Endothelial cell of hepatic sinusoid (primary cell): ENCODE measurements around the gene REXO4.
"Not testable (repeated sequence)": the region's sequence is repeated elsewhere in the genome, so short reads cannot be mapped to it uniquely, and the experiment has no call there.

Experiments
- in situ Hi-C: cut with HindIII; loops from 2 replicates; pipeline ENCODE4 v1.10.0; 2017; ENCODE audit warnings: low sequenced_read_pairs

Gene REXO4

DNA sequence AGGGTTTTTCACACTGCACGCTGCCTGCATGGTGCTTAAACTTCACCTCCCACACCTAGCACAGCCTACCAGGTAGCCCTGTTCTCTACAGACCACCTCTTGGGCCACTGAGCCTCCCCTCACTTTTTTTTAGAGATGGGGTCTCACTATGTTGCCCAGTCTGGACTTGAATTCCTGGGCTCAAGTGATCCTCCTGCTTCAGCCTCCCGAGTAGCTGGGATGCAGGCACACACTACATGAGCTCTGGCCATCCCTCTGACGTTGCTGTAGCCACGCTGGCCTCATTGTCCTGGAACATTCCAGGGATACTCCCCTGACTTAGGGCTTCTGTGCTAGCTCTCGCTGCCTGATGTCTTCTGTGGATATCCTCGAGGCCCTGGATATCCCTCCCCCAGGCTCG lies 34.8 kb upstream of the REXO4 start:
- in situ Hi-C loops: no loop called here

DNA sequence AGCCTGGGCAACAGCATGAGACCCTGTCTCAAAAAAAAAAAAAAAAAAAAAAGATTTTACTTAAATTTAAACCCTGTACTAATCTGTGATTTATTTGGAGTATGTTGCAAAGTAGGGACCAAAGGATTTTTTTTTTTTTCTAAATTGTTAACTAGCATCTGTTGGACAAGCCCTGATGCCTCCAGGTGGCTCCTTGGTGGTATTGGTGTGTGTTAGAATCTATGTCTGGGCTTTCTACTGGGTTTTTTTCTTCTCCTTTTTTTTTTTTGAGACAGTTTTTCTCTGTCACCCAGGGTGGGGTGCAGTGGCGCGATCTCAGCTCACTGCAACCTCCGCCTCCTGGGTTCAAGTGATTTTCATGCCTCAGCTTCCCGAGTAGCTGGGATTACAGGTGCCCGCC lies 34.1 kb upstream of the REXO4 start:
- in situ Hi-C loops: not testable (repeated sequence)

DNA sequence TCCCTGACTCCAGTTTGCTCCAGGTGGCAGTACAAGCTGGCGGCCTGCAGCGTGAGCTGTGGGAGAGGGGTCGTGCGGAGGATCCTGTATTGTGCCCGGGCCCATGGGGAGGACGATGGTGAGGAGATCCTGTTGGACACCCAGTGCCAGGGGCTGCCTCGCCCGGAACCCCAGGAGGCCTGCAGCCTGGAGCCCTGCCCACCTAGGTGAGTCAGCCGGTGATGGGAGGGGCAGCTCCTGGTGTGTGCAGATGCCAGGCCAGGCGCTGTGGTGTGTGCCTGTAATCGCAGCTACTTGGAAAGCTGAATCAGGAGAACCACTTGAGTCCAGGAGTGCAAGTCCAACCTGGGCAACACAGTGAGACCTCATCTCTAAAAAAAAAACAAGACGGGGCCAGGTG lies 31.9 kb upstream of the REXO4 start:
- in situ Hi-C loops: no loop called here

DNA sequence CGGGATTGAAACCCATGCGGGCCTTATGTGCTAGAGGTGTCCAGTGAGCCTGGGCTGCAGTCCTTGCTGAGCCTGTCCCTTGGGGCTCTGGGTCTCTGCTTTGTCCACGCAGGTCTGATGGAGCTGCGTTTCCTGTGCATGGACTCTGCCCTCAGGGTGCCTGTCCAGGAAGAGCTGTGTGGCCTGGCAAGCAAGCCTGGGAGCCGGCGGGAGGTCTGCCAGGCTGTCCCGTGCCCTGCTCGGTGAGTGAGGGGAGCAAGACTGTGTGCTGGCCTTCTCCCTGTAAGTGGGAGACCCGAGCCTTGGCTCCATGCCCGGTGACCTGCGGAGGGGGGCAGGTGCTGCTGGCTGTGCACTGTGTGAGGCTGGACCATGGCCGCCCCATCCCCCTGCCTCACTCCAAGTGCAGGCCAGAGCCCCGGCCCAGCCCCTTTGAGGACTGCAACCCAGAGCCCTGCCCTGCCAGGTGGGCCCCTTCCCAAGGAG lies 30.7 kb upstream of the REXO4 start:
- in situ Hi-C loops: no loop called here

DNA sequence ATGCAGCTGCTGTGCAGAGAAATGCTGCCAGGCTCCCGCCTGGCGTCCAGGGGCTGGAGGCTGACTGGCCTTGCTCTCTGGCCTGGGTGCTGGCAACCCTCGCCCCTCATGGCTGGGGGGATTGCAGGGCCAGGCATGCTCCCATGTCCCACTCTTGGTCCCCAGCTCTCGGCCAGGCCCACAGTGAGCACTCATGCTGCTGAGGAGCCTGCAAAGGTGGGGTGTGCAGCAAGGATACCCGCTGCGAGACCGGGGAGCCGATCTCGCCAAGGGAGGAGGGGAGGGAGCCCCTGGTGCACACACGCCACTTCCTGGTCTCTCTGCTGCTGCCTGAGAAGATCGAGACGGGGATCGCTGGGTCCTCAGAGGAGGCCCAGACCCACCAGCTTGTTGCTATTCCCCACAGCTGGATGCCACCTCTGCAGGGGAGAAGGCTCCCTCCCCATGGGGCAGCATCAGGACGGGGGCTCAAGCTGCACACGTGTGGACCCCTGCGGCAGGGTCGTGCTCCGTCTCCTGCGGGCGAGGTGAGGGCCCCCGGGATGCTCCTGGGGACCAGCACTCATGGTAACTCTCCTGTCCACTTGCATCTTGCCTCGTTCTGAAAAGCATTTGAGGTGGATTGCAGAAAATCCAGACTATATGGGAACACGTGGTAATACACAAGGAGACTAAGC lies 27.6 kb upstream of the REXO4 start:
- in situ Hi-C loops: no loop called here

DNA sequence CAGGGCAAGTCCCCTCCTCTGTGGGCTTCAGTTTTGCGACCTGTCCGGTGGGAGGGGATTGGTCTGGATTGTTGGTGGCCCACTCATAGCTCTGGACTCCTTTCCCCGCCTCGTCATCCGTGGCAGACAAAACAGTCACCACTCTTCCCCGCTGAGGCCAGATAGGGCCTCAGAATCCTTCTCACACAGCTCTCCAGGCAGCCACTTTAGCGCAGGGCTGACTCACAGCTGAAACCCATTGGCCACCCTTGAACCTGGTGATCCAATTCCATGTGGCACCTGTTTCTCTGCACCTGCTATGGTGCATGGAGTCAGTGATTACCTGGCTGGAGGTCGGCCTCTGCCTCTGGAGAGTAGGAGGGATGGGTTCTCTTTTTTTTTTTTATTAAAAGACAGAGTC lies 26.2 kb upstream of the REXO4 start:
- in situ Hi-C loops: no loop called here

DNA sequence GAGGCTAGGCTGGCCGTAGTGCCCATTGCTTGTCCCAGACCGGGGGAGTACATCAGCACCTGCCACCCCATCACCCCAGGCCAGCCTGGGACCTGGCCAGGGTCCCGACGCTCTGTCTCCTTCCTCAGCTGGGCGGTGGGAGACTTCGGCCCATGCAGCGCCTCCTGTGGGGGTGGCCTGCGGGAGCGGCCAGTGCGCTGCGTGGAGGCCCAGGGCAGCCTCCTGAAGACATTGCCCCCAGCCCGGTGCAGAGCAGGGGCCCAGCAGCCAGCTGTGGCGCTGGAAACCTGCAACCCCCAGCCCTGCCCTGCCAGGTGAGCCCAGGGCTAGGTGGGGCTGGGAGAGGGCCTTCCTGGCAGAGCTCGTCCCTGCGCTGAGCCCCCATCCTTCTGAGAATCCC lies 25.4 kb upstream of the REXO4 start:
- in situ Hi-C loops: no loop called here

DNA sequence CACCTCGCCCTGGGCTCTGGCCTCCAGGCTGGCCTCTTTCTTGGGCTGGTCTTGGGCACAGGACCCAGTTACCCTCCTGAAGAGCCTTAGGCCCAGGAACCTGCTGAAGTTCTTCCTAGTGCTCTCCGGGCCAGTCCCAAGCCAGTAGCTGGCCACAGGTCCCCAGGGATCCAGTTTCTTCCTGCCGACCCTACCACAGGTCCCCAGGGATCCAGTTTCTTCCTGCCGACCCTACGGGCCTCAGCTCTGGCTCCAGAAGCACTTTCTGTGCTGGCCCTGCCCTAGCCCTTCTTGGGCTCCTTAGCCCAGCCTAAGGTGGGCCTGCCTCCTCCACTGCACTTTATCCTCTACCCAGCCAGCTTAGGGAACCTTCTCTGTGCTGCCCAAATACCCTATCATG lies 23.8 kb upstream of the REXO4 start:
- in situ Hi-C loops: no loop called here

DNA sequence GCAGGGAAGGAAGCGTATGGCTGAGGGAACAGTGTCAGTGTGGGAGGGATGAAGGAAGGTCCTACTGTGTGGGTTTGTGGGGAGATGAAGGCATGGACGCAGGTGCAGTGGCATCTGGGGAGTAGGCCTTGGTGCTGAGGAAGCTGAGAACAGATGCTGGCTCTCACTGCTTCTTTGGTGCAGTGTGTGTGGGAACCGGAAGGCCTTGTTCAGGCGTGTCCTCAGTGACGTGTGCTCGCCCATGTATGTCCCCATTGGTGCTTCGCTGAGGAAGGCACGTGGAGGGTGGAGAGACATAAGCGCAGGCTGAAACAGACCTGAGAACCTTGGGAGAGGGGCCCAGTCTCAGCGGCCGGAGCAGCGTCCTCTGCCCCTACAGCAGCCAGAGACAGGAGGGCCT lies 23.1 kb upstream of the REXO4 start:
- in situ Hi-C loops: no loop called here

DNA sequence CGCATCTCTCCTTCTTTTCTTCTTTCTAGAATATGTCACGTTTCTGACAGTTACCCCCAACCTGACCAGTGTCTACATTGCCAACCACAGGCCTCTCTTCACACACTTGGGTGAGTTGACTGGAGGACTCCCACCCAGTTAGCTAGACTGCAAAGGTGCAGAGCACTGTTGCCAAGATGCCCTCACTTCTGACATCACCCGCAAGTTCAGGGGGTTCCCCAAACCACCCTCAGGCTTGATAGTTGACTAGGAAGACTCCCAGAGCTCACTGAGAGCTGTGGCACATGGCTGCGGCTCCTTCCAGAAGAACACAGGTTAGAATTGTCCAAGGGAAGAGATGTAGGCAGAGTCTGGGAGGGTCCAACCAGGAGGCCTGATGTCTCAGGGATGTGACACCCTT lies 21.5 kb upstream of the REXO4 start:
- in situ Hi-C loops: no loop called here

DNA sequence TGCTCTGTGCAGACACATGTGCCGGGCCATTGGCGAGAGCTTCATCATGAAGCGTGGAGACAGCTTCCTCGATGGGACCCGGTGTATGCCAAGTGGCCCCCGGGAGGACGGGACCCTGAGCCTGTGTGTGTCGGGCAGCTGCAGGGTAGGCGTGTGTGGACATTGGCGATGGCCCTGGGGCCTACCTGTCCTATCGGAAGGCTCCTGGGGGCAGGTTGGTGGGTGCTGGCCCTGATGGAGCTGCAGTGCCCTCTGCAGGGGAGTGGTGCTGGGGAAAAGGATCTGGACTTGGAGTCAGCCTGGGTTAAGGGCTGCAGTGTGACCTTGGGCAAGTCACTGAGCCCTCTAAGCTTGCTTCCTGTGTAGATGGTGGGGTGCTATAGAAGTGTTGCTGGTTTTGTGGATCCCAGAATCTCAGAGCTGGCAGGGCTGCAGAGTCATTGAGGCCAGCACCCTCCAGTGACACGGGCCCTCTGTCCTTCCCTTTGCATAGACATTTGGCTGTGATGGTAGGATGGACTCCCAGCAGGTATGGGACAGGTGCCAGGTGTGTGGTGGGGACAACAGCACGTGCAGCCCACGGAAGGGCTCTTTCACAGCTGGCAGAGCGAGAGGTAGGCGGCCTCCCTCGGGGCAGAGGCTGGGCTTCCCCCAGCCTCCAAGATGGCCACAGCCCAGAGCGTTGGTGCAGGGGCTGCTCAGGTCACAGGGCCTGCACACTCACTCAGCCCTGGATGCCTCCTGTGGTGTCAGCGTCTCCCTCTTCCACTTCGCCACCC lies 20.1 kb upstream of the REXO4 start:
- in situ Hi-C loops: no loop called here

DNA sequence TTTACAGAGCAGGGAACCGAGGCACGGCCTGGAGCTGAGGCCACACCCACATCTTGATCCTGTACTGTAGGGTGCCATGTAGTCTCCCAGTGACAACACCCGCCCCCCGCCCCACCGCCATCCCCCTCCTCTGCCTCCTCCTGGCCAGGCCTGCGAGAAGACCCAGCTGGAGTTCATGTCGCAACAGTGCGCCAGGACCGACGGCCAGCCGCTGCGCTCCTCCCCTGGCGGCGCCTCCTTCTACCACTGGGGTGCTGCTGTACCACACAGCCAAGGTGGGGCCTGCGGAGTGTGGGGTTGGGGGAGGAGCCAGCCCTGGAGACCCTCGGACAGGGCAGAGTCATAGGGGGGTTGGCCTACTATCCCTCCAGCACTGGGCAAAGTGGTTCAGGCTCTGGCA lies 18.9 kb upstream of the REXO4 start:
- in situ Hi-C loops: no loop called here

DNA sequence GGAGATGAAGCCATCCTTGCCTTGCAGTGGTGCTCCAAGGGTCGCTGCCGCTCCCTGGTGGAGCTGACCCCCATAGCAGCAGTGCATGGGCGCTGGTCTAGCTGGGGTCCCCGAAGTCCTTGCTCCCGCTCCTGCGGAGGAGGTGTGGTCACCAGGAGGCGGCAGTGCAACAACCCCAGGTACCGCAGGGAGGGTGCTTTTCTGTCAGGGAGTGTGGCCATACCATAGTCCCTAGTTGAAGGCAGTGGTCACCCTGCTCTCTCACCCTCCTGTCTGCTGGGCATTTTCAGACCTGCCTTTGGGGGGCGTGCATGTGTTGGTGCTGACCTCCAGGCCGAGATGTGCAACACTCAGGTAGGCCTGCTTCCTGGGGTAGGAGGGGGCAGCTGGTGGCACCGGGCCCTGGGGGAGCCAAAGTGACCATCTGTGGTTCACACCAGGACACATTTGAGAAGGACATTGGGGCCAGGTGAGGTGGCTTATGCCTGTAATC lies 15.6 kb upstream of the REXO4 start:
- in situ Hi-C loops: no loop called here

DNA sequence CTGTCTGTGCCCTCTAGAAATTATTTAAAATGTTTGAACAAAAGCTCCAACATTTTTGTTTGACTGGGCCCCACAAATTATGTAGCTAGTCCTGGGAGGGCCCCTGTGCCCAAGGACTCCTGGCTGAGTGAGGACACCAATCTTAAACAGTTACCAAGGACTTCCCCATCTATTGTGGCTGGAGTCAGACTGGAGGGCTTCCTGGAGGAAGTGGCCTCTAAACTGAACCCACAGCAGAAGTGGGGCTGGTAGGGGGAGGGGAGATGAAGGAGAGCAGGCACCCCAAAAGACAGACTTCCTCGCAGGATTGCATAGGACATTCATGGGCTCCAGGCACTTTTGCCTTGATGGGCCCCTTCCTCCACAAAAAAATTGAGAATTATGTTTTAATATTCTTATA lies 12.4 kb upstream of the REXO4 start:
- in situ Hi-C loops: no loop called here

DNA sequence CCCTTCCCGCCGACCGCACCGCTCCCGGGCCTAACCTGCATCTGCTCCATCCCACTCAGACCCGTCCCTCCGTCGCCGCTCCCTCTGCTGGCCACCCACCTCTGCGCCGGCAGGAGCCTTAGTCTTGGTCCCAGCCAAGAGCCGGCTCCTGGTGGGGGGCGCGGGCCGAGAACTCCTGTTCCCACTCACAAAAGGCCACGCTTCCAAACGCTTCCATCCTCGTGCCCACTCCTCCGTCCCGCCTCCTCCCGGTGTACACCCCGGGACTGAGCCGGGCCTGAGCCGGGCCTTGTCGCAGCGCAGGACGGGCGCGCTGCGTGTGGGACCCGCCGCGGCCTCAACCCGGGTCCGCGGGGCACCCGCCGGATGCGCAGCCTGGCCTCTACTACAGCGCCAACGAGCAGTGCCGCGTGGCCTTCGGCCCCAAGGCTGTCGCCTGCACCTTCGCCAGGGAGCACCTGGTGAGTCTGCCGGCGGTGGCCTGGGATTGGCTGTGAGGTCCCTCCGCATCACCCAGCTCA lies 11.9 kb upstream of the REXO4 start:
- in situ Hi-C loops: no loop called here

DNA sequence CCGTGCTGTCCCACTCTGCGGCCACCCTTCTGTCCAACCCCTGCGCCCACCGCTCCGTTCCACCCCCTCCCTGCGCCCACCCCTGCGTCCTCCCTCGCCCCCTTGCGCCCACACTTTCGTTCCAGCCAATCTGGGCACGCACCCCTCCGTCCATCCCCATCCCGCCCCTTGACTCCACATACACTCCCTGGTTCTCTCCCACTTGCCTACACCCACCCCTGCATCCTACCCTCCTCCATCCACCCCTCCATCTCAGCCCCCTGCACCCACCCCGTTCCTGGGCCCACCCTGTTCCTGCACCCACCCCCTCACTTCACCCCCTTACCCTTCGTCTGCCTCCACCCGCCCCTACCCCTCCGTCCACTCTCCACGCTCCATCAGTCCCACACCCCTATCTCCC lies 11.4 kb upstream of the REXO4 start:
- in situ Hi-C loops: no loop called here

DNA sequence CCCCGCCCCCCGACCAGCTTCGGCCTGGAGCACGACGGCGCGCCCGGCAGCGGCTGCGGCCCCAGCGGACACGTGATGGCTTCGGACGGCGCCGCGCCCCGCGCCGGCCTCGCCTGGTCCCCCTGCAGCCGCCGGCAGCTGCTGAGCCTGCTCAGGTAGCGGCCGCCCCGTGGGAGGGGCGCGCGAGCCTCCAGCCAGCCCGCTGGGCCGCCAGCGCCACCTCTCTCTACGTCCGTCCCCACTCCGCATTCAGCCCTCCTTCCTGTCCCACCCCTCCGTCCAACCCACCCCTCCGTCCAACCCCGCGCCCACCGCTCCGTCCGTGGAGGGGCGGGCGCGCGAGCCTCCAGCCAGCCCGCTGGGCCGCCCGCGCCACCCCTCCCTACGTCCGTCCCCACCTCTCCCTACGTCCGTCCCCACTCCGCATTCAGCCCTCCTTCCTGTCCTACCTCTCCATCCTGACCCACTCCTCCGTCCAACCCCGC lies 10.8 kb upstream of the REXO4 start:
- in situ Hi-C loops: no loop called here

DNA sequence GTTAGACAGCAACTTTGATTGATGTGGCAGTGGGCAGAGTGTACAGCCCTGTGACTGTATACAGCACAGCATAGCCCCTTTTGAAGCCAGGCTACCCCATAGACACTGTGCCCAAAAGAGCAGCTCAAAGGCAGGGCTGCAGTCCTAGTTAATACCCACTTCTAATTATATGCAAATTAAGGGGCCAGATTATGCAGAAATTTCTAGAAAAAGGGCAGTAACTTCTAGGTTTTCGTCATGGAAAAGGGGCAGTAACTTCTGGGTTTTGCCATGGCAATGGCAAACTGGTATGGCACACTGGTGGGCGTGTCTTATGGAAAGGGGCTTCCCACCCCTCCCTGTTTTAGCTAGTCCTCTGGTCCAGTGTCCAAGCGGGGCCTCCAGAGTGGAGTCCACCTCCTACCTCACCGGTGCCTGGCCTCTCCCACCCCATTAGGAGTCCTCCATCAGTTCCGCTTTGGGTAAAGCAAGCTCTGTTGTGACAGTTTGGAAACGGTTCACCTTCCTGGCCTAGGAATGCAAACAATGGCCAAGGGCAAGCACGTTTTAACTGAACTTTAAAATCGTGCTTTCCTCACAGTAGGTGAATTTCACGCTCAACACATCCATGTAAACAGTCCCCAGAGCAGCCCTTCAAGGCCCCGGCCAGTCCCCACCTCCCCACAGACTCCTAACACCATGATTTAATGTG lies 10.0 kb upstream of the REXO4 start:
- in situ Hi-C loops: no loop called here

DNA sequence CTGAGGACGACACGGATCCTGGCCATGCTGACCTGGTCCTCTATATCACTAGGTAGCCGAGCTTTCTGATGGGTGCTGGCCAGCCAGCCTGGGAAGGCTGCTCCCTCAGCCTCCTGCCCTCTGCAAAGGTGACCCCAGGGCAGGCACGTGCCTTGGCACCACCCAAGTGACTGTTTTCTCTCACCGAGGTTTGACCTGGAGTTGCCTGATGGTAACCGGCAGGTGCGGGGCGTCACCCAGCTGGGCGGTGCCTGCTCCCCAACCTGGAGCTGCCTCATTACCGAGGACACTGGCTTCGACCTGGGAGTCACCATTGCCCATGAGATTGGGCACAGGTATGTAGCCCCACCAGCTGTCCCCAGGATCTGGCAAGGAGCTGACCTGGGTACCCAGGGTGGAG lies 8.2 kb upstream of the REXO4 start:
- in situ Hi-C loops: no loop called here

DNA sequence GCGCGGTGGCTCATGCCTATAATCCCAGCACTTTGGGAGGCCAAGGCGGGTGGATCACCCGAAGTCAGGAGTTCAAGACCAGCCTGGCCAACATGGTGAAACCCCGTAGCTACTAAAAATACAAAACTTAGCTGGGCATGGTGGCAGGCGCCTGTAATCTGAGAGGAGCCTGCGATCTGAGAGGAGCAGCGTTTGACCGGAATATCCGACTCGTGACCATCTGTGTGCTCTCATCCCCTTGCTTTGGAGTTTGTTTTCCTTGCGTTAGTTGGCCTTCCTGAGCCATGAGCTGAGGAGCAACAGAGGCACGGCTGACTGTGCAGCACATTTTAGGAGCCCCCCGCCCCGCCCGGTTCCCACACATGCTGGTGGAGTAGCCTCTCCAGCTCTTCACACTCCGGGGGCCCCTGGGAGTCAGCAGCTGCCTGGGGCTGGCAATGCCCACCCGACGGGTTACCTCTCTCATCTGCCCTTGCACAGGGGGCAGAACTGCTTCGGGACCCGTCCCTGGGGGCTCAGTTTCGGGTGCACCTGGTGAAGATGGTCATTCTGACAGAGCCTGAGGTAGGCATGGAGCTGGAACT lies 7.3 kb upstream of the REXO4 start:
- in situ Hi-C loops: no loop called here

DNA sequence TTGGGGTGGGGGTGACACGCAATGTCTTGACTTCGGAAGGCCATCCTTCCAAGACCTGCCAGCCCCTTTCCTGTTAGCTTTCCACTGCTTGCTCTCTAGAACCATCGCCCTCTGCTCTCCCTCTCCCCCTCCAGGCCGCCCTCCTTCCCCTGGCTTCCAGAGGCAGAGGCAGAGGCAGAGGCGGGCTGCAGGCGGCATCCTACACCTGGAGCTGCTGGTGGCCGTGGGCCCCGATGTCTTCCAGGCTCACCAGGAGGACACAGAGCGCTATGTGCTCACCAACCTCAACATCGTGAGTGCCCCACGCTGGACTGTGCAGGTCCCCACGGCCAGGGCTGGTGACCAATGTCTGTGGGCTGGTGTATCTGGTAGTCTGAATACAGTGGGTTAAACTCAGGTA lies 6.4 kb upstream of the REXO4 start:
- in situ Hi-C loops: no loop called here
